Activated T-cell treated with anti-CD3 and anti-CD28 coated beads for 48 hours (primary cell): ENCODE results near the gene SPOCK3.
"Not testable (repeated sequence)": the region's sequence is repeated elsewhere in the genome, so short reads cannot be mapped to it uniquely, and the experiment has no call there.

Experiments used
- DNase-seq: peaks from one replicate; pipeline ENCODE4 v3.0.0-alpha.2; 2020; ENCODE audit warnings: low read depth

Gene SPOCK3

GRCh38 chr4:166822386-166822785 lies 411.9 kb downstream of the SPOCK3 start:
- DNase-seq, result no peak

GRCh38 chr4:166816890-166817289 lies 417.4 kb downstream of the SPOCK3 start:
- no peak for DNase-seq

GRCh38 chr4:166808380-166808779 lies 425.9 kb downstream of the SPOCK3 start:
- no peak for DNase-seq

- DNase-seq, result no peak
Observed at GRCh38 chr4:166802346-166802745, 431.9 kb downstream of the SPOCK3 start.

- DNase-seq, result no peak
Observed at GRCh38 chr4:166798126-166798525, 436.2 kb downstream of the SPOCK3 start.

- DNase-seq, result no peak
Observed at GRCh38 chr4:166777760-166778159, 456.5 kb downstream of the SPOCK3 start.

- no peak for DNase-seq
Observed at GRCh38 chr4:166763018-166763417, 471.3 kb downstream of the SPOCK3 start.

GRCh38 chr4:166741742-166742141 lies 492.6 kb downstream of the SPOCK3 start:
- DNase-seq, result no peak

GRCh38 chr4:166739215-166739614 lies 495.1 kb downstream of the SPOCK3 start:
- DNase-seq, result not testable (repeated sequence)

- DNase-seq, result no peak
Observed at GRCh38 chr4:166737430-166737829, 496.9 kb downstream of the SPOCK3 start.

GRCh38 chr4:166735553-166735952 lies 498.7 kb downstream of the SPOCK3 start:
- no peak for DNase-seq

- no peak for DNase-seq
Observed at GRCh38 chr4:166734797-166735196, 499.5 kb downstream of the SPOCK3 start.

- DNase-seq, result no peak
Observed at GRCh38 chr4:166733686-166734085, 500.6 kb downstream of the SPOCK3 start.

- no peak for DNase-seq
Observed at GRCh38 chr4:166726832-166727231, 507.5 kb downstream of the SPOCK3 start.

GRCh38 chr4:166724369-166724768 lies 509.9 kb downstream of the SPOCK3 start:
- no peak for DNase-seq

GRCh38 chr4:166723532-166724140 lies 510.7 kb downstream of the SPOCK3 start:
- no peak for DNase-seq

GRCh38 chr4:166715748-166716713 lies 518.3 kb downstream of the SPOCK3 start:
- not testable (repeated sequence) for DNase-seq

GRCh38 chr4:166700592-166700991 lies 533.7 kb downstream of the SPOCK3 start:
- no peak for DNase-seq

GRCh38 chr4:166688835-166689234 lies 545.5 kb downstream of the SPOCK3 start:
- DNase-seq, result no peak

GRCh38 chr4:166687828-166688227 lies 546.5 kb downstream of the SPOCK3 start:
- no peak for DNase-seq
